ENCODE data around the gene BIRC5.

Gene BIRC5

GRCh38 chr17:78266771-78267170, 52.7 kb downstream of the BIRC5 start:
- in situ Hi-C loops (cut with HindIII; ENCODE audit: low pct_ligation_motif_present, low pct_unique_long_range_greater_than_20kb, low sequenced_read_pairs): no loop called here
- no peak for DNase-seq

- DNase-seq: no peak
- in situ Hi-C loops (cut with HindIII; ENCODE audit: low pct_ligation_motif_present, low pct_unique_long_range_greater_than_20kb, low sequenced_read_pairs): no loop called here
These were observed 53.4 kb downstream of the BIRC5 start for GRCh38 chr17:78267253-78268073.

DNA sequence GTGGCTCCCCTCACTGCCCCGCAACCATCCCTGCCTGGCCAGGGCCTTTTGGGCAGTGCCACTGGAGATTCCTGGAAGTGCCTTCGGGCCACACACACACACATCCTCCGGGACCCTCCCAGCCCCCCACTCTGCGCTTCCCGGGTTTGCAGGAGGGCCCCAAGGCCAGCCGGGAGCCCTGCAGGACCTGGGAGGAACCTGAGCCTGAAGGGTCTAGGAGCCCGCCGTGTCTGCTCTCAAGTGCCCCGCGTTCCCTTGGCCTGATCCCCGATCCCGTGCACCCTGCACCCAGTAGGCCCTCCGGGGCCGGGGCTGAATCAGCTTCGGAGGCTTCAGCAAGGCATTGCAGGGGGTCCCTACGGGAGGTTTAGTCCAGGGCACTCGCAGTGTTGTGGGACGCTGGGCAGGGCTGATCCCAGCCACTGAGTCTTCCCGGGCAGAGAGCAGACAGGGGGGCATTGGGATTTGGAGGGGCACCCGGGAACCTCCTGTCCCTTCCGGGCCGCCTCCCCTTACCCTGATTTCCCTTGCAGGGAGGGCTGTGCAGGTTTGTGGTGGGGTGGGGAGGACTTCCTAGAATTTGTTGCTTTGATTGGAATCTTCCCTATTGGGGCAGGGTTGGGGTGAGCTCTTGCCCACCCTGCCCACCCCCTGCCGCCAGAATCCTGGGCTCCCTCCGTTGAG, 54.3 kb downstream of the BIRC5 start:
- DNase-seq: no peak
- in situ Hi-C loops (cut with HindIII; ENCODE audit: low pct_ligation_motif_present, low pct_unique_long_range_greater_than_20kb, low sequenced_read_pairs): no loop called here

DNA sequence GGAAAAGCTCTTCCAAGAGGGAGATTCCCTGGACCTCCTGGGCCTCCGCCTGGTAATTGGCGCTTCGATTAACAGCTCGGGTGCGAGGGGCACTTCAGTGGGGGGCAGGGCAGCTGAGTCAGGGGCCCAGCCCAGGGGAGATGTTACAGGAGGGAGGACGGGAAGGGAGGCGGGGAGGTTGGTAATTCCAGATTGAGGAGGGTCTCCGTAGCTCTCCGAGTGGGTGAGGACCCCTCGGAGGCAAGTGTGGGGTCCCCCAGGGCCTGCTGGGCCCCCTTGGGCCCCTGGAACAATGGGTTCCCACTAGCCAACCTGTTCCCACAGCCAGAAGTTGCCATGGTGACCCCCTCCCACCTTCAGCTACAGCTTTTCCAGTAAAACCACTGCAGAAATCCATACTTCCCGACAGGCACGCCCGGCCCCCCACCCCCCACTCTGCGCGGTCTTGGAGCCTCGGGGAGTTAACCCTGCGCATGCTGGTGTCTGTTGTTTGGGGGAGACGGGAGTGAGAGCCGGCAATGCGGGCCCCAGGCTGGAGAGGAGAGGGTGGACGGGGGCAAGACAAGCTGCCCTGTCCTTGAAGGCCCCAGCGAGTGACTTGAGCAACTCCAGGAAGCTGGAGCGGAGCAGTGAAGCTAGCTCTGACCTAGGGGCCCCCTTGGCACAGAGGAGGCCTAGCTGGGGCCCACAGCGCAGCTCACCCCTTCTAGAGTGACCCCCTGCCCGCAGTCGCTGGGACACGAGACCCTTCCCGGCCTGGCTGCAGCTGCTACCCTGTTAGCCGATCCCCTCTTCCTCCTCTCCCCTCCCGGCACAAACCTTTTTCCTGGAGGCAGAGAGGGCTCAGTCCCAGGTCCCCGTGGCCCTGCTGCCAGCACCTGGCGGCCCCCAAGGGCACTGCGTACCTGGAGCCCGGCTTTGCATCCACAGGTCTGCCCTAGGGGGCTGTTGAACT, 55.2 kb downstream of the BIRC5 start:
- in situ Hi-C loops (cut with HindIII; ENCODE audit: low pct_ligation_motif_present, low pct_unique_long_range_greater_than_20kb, low sequenced_read_pairs): no loop called here
- DNase-seq: no peak

DNA sequence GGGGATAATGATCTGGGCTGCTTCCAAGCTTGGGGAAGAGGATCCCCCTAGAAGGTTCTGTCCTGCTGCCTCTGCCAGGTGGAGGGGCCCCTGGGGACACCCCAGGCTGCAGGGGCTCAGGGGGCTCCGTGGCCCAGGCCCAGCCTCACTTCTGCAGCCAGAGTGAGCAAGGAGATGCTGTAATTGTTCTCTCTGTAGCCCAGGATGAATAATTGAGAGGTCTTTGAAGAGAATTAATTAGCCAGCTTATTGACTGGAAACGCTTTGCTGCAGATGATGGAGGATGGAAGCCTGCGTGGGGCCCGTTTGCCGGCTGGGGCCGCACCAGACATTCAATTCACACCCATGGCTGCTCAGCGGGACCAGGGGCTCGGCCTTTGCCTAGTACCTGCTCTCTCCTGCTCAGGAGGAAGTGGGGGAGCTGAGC, 55.9 kb downstream of the BIRC5 start:
- DNase-seq: no peak
- in situ Hi-C loops (cut with HindIII; ENCODE audit: low pct_ligation_motif_present, low pct_unique_long_range_greater_than_20kb, low sequenced_read_pairs): no loop called here

- DNase-seq: no peak
- in situ Hi-C loops (cut with HindIII; ENCODE audit: low pct_ligation_motif_present, low pct_unique_long_range_greater_than_20kb, low sequenced_read_pairs): no loop called here
These were observed 57.5 kb downstream of the BIRC5 start for GRCh38 chr17:78271419-78272170.

- in situ Hi-C loops (cut with HindIII; ENCODE audit: low pct_ligation_motif_present, low pct_unique_long_range_greater_than_20kb, low sequenced_read_pairs): no loop called here
- DNase-seq: no peak
These were observed 58.3 kb downstream of the BIRC5 start for GRCh38 chr17:78272181-78272913.

DNA sequence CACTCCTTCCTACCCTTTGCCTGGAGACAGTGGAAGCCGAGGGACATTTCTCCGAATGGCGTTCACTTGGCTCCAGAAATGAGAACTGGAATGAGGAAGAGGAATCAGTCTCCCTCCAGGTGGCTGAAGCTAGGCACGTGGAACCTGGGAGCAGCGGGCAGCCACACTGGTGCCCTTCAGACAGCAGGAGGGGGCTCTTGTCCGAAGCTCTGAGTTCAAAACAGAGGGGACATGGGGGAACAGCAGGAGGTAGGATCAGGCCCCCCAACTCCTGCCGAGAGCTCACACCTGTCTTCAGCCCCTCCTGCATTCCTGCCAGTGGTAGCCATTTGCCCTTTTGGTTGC, 58.8 kb downstream of the BIRC5 start:
- DNase-seq: no peak
- in situ Hi-C loops (cut with HindIII; ENCODE audit: low pct_ligation_motif_present, low pct_unique_long_range_greater_than_20kb, low sequenced_read_pairs): no loop called here

GRCh38 chr17:78273813-78274212, 59.8 kb downstream of the BIRC5 start:
- in situ Hi-C loops (cut with HindIII; ENCODE audit: low pct_ligation_motif_present, low pct_unique_long_range_greater_than_20kb, low sequenced_read_pairs): no loop called here
- no peak for DNase-seq

All from ACHN (cell line).